Measurements from ENCODE around the gene PNMA6E. TPM values are rescaled to one million over a fixed set of nuclear protein-coding genes. Genes with fewer than 3 reads are reported as not detected.

The PNMA6E gene
- total and polyA plus RNA-seq, 2 experiments from 2014 or later = 0.06 TPM; not detected in 1

DNA sequence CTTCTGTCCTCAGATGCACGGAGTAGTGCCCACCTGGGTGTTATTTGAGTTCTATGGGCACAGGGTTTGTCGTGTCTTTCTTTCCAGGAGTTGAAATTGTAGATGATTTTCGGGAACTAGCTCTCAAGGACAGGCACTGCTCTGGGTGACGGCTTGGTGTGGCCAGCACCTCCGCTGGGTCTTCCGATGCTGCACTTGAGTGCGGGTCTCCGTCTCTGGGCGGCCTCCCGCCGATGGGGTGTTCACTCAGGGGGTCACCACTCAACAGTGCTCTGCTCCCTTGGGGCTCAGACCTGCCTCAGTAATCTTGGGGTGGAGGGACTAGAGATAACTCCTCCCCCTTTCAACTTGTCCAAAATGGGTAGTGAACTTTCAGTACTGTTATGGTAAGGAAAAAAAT, 12.6 kb upstream of the PNMA6E start:
- no peak overlapping the region for H3K27ac ChIP-seq
- no peak overlapping the region for H3K4me3 ChIP-seq
- no peaks in the 10 kb centered on the region for H3K4me1 ChIP-seq (ENCODE audit: low read depth)
- H3K27me3 ChIP-seq = peaks cover 19% of the 10 kb centered on the region
- no peak for DNase-seq (ENCODE audit: low read depth in 1 of 2, low spot score in 1 of 2)
- no peaks in the 10 kb centered on the region for H3K36me3 ChIP-seq
- no peaks in the 10 kb centered on the region for H3K9me3 ChIP-seq (ENCODE audit: low read depth)
- TF ChIP-seq, protein P1, sequence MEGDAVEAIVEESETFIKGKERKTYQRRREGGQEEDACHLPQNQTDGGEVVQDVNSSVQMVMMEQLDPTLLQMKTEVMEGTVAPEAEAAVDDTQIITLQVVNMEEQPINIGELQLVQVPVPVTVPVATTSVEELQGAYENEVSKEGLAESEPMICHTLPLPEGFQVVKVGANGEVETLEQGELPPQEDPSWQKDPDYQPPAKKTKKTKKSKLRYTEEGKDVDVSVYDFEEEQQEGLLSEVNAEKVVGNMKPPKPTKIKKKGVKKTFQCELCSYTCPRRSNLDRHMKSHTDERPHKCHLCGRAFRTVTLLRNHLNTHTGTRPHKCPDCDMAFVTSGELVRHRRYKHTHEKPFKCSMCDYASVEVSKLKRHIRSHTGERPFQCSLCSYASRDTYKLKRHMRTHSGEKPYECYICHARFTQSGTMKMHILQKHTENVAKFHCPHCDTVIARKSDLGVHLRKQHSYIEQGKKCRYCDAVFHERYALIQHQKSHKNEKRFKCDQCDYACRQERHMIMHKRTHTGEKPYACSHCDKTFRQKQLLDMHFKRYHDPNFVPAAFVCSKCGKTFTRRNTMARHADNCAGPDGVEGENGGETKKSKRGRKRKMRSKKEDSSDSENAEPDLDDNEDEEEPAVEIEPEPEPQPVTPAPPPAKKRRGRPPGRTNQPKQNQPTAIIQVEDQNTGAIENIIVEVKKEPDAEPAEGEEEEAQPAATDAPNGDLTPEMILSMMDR (IDR thresholded peaks at IDR 0.05; ENCODE audit: low read depth, low read length) = no peak

DNA sequence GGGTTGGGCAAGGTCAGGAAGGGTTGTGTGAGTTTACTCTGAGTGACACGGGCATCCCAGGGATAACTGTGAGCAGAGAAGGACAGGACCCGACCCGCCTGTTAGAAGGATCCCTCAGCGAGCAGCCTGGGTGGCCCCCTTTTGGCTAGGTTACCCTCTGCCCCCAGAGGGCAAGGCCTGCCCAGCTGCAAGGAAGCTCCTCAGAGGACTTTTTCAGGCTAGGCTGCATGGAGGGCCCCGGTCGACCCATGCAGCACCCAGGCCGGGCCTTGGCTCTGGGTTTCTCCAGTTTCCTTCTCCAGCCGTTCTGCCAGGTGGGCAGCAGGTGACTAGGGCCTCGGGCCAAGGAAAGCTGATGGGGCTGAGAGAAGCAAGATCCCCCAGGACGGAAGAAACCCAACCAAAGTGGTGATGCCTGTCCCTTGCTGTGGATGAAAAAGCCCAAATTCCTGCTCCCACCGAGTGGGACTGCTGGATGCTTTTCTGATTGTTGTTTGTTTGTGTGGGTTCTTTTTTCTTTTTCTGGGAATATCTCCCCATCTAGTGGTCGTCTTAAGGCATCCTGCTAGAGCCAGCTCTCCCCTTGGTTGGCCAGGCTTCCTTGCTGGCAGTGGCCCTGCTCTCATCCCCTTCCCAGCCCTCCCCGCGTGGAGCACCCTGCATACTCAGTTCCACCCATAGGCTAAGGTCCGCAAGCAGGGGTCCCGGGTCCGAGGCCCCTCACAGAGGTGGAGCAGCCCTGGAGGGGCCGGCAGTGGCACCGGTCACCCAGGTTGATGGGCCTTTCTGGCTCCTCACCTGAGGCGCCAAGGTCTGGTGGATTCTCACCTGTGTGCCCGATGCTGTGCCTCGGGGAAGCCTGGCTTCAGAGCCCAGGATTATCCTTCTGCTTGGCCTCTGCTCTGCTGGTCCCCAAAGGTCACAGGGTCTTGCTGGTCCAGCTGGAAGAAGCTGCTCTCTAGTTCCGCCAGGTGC, 11.9 kb upstream of the PNMA6E start:
- Histone ChIP-seq H3K36me3 (no peaks in the 10 kb centered on the region), H3K27ac (no peak overlapping the region), H3K4me3 (no peak overlapping the region), H3K4me1 (ENCODE audit: low read depth) (no peaks in the 10 kb centered on the region), H3K27me3 (peaks cover 19% of the 10 kb centered on the region), H3K9me3 (ENCODE audit: low read depth) (no peaks in the 10 kb centered on the region)
- TF ChIP-seq, protein P1 (IDR thresholded peaks at IDR 0.05; ENCODE audit: low read depth, low read length) = no peak
- no peak for DNase-seq (ENCODE audit: low read depth in 1 of 2, low spot score in 1 of 2)

DNA sequence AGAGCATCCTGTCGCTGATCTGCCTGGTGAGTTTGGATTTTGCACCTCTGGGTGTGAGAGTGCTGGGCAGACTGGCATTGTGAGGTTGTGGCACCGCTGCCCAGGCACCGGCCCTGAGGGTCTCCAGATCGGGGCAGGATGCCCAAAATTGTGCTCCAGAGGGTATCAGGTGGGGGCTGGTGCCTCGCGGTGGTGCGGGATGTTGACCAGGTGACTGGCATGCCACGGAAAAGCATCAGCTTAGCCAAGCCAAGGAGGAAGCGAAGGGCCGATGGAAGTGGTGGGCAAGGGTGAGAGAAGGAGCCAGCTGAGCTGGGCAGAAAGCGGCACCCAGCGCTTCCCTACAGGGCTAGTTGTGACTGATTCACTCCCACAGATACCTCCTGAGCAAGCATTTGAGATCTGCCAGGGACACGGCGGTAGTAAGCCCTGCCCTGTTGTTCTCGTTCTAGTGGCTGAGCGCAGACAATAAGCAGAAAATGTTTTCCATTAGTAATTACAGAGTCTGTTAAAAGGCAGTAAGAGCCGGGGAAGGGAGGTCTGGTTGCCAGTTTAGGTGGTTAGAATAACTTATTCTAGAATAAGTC, 10.9 kb upstream of the PNMA6E start:
- Histone ChIP-seq H3K36me3 (no peaks in the 10 kb centered on the region), H3K9me3 (ENCODE audit: low read depth) (no peaks in the 10 kb centered on the region), H3K27me3 (peaks cover 19% of the 10 kb centered on the region), H3K4me3 (no peak overlapping the region), H3K4me1 (ENCODE audit: low read depth) (no peaks in the 10 kb centered on the region), H3K27ac (no peak overlapping the region)
- DNase-seq (ENCODE audit: low read depth in 1 of 2, low spot score in 1 of 2) = no peak
- TF ChIP-seq, protein P1 (IDR thresholded peaks at IDR 0.05; ENCODE audit: low read depth, low read length) = no peak

DNA sequence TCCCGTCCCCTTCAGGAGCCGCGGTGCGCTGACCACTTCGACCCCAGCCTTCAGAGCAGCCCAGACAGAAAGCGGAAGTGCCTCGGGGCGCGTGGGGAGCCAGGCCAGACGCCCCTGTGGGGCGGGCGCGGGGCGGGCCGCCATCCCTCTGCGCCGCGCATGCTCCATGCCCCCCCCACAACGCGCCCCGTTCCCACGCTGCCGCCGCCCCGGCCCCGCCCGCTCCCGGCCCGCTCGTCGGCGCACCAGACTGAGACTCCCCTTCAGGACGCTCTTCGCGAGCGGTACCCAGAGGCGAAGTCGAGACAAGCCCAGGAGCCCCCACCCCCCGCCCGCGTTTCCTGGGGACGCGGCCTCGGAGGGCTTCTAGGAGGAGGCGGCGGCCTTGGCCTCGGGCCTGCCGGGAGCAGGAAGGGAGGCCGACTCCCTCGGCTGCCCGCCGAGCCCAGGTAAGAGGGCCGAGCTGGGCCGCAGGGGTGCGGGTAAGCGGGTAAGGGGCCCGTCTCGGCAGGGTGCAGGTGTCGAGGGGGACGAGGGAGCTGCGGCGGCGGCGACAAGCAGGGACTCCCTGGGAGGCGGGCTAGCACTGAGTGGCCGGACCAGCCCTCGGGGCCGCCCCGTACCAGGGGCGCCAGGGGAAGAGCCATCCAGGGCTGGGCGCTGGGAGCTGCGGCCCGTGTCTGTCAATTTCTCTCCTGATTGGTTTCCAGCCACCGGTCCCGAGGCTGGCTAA, 10.3 kb upstream of the PNMA6E start, which contains the start of gene ZFP92:
TSS of gene ZFP92 (plus strand) at position 218 of the 733 bp plus-strand sequence. CDS start 6,851 bp downstream, outside the sequence.
- Histone ChIP-seq H3K4me3 (peak within 1 kb of the TSS; percentile 10), H3K27ac (no peak within 1 kb of the TSS), H3K9me3 (ENCODE audit: low read depth) (no peaks in the 10 kb centered on the region), H3K36me3 (no peaks in the 10 kb centered on the region), H3K27me3 (peaks cover 19% of the 10 kb centered on the region), H3K4me1 (ENCODE audit: low read depth) (no peaks in the 10 kb centered on the region)
- peak in 1 of 2 donors; percentile 25 for DNase-seq (ENCODE audit: low read depth in 1 of 2, low spot score in 1 of 2)
- TF ChIP-seq, protein P1 (IDR thresholded peaks at IDR 0.05; ENCODE audit: low read depth, low read length) = no peak

DNA sequence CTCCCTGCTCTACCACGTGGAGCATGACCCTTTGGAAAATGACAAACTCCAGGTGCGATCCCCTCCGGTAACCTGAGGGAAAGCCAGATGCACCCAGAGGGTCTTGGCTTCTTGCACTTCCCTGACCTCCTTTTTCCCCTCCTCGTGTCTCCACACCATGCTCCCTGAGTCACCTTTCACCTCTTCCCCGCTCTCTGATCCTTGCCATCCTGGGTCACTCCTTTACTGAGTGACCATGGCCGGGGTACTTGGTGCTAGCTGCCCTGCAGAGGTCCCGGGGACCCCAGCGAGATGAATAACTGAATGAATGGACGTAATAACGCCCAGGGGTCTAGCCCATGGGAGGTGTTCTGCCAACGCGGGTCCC, 9.7 kb upstream of the PNMA6E start:
- no peak for DNase-seq (ENCODE audit: low read depth in 1 of 2, low spot score in 1 of 2)
- H3K27me3 ChIP-seq = peaks cover 19% of the 10 kb centered on the region
- H3K4me1 ChIP-seq (ENCODE audit: low read depth) = no peaks in the 10 kb centered on the region
- no peaks in the 10 kb centered on the region for H3K36me3 ChIP-seq
- no peaks in the 10 kb centered on the region for H3K9me3 ChIP-seq (ENCODE audit: low read depth)
- no peak overlapping the region for H3K4me3 ChIP-seq
- TF ChIP-seq, protein P1 (IDR thresholded peaks at IDR 0.05; ENCODE audit: low read depth, low read length) = no peak
- no peak overlapping the region for H3K27ac ChIP-seq

All from cardiac muscle cell (in vitro differentiated cells and primary cell).